Panc1 (cell line): ENCODE measurements around the gene RUSC1. TPM values are rescaled to one million over a fixed set of nuclear protein-coding genes. Genes with fewer than 3 reads are reported as not detected.

Experiments
- ATAC-seq: fragments of 200-7000 bp; cut with Tn5 transposase; 2 replicates; pipeline ENCODE4 v1.9.1; 2020; ENCODE audit warnings: mild to moderate bottlenecking, moderate library complexity
- BruUV-seq: library from RNA; stranded (reverse); fragments of 400-500 nt; replicated peaks from 2 replicates; lab custom pipeline; 2021; lab: Mats Ljungman, UMichigan
- CTCF ChIA-PET: fragments of 300-600 bp; sonication (Branson Sonifier 250); formaldehyde crosslinking; loops from one replicate; lab custom pipeline; 2022; ENCODE audit warnings: antibody characterized with exemption; lab: Charles Lee
- POLR2A ChIA-PET: fragments of 300-600 bp; sonication (Branson Sonifier 250); formaldehyde crosslinking; loops from one replicate; lab custom pipeline; 2022; ENCODE audit warnings: antibody characterized with exemption; lab: Charles Lee
- DNase-seq: peaks from one replicate; pipeline ENCODE4 v3.0.0-alpha.2; 2010; ENCODE audit warnings: low read depth, low spot score
- H3K27ac ChIP-seq: 2 replicates; pipeline ENCODE4 v1.5.1; 2011; ENCODE audit warnings: mild to moderate bottlenecking, low read length, inconsistent platforms
- H3K27me3 ChIP-seq: fragments of 200-500 bp; sonication (Bioruptor generic); 2 replicates; pipeline ENCODE4 v1.6.0; 2014; ENCODE audit warnings: low read length, inconsistent platforms; ENCODE audit not compliant: control insufficient read depth, insufficient read depth
- H3K36me3 ChIP-seq: fragments of 200-500 bp; sonication (Bioruptor generic); 2 replicates; pipeline ENCODE4 v1.5.1; 2014; ENCODE audit warnings: inconsistent platforms, mild to moderate bottlenecking, low read length, moderate library complexity; ENCODE audit not compliant: control insufficient read depth, insufficient read depth
- H3K4me1 ChIP-seq: 2 replicates; pipeline ENCODE4 v1.5.1; 2011; ENCODE audit warnings: inconsistent platforms, mild to moderate bottlenecking, low read length, moderate library complexity; ENCODE audit not compliant: control insufficient read depth, insufficient read depth
- H3K4me3 ChIP-seq, 2 experiments: 2 replicates each; pipeline ENCODE4 v1.5.1; 2011 to 2012; ENCODE audit warnings: low read depth in 2 of 2, low read length in 2 of 2, mild to moderate bottlenecking in 2 of 2, inconsistent platforms in 1 of 2, moderate library complexity in 1 of 2
- H3K9me3 ChIP-seq: fragments of 200-500 bp; sonication (Bioruptor generic); 2 replicates; pipeline ENCODE4 v1.5.1; 2014; ENCODE audit warnings: low read depth, mild to moderate bottlenecking, inconsistent platforms, low read length, moderate library complexity; ENCODE audit not compliant: control insufficient read depth, insufficient read depth
- CTCF ChIP-seq: fragments of 450-650 bp; IDR thresholded peaks from 2 replicates; pipeline ENCODE4 v1.5.1; 2017; ENCODE audit warnings: mild to moderate bottlenecking
- POLR2AphosphoS5 ChIP-seq: IDR thresholded peaks from 2 replicates; pipeline ENCODE4 v1.6.1; 2012; ENCODE audit warnings: mild to moderate bottlenecking, low read depth, low read length, moderate library complexity
- REST ChIP-seq, 2 experiments: IDR thresholded peaks; 2 replicates each; pipeline ENCODE4 v1.6.1; 2011 to 2012; ENCODE audit warnings: low read depth in 2 of 2, control low read depth in 1 of 2, low read length in 1 of 2, mild to moderate bottlenecking in 1 of 2, moderate library complexity in 1 of 2; ENCODE audit not compliant: insufficient read depth in 1 of 2
- SIN3A ChIP-seq: IDR thresholded peaks from 2 replicates; pipeline ENCODE4 v1.6.1; 2012; ENCODE audit warnings: low read depth, mild to moderate bottlenecking, low read length, moderate library complexity, borderline replicate concordance; ENCODE audit not compliant: insufficient read depth
- TCF7L2 ChIP-seq: IDR thresholded peaks from 2 replicates; pipeline ENCODE4 v1.6.1; 2011; ENCODE audit warnings: mild to moderate bottlenecking, low read depth, low read length, inconsistent platforms
- in situ Hi-C: cut with HindIII; loops from 2 replicates; pipeline ENCODE4 v1.10.0; 2016; ENCODE audit warnings: low sequenced_read_pairs, low pct_unique_long_range_greater_than_20kb
- intact Hi-C: fragments of 100-400 bp; cut with micrococcal nuclease; formaldehyde crosslinking; loops from one replicate; pipeline ENCODE4 v1.10.0; 2022; ENCODE audit not compliant: unreplicated experiment
- total RNA-seq: library from RNA; stranded (reverse); gene quantifications from one replicate; pipeline ENCODE4 v1.2.1, GENCODE V29; 2021; ENCODE audit not compliant: unreplicated experiment

RUSC1 gene
- total RNA-seq, 1 experiment from 2014 or later: 77.9 TPM

GRCh38 chr1:155304558-155305063 is 16.1 kb upstream of the RUSC1 start:
- TF ChIP-seq CTCF (no peak), REST (IDR thresholded peaks at IDR 0.05; ENCODE audit: insufficient read depth in 1 of 2, low read depth in 2 of 2, low read length in 1 of 2) (no peak), POLR2AphosphoS5 (no peak), SIN3A (no peak), TCF7L2 (no peak)
- intact Hi-C loops: no loop called here
- CTCF ChIA-PET: no interaction called here
- Histone ChIP-seq H3K27ac (no peak overlapping the region), H3K9me3 (no peaks in the 10 kb centered on the region), H3K4me1 (peaks cover 4% of the 10 kb centered on the region; the same call in 1 of the 2 replicates), H3K27me3 (no peaks in the 10 kb centered on the region), H3K4me3 (no peak overlapping the region), H3K36me3 (peaks cover 7% of the 10 kb centered on the region; the same call in 1 of the 2 replicates)
- DNase-seq: no peak
- in situ Hi-C loops: no loop called here
- ATAC-seq: no peak
- no TSS peak for BruUV-seq
- POLR2A ChIA-PET: no interaction called here

GRCh38 chr1:155305881-155306391 is 14.8 kb upstream of the RUSC1 start:
- DNase-seq (no peak), ATAC-seq (no peak)
- no peaks in the 10 kb centered on the region for H3K9me3 ChIP-seq
- H3K4me1 ChIP-seq: peaks cover 9% of the 10 kb centered on the region; the same call in 1 of the 2 replicates
- TF ChIP-seq REST (IDR thresholded peaks at IDR 0.05; ENCODE audit: insufficient read depth in 1 of 2, low read depth in 2 of 2, low read length in 1 of 2) (no peak), CTCF (no peak), TCF7L2 (no peak), SIN3A (no peak), POLR2AphosphoS5 (no peak)
- in situ Hi-C loops: no loop called here
- no peak overlapping the region for H3K27ac ChIP-seq
- ChIA-PET CTCF (no interaction called here), POLR2A (no interaction called here)
- H3K36me3 ChIP-seq: peaks cover 7% of the 10 kb centered on the region; the same call in 1 of the 2 replicates
- no peaks in the 10 kb centered on the region for H3K27me3 ChIP-seq
- BruUV-seq: no TSS peak
- intact Hi-C loops: no loop called here
- H3K4me3 ChIP-seq: no peak overlapping the region
